ENCODE results near the gene FRZB.

DNA sequence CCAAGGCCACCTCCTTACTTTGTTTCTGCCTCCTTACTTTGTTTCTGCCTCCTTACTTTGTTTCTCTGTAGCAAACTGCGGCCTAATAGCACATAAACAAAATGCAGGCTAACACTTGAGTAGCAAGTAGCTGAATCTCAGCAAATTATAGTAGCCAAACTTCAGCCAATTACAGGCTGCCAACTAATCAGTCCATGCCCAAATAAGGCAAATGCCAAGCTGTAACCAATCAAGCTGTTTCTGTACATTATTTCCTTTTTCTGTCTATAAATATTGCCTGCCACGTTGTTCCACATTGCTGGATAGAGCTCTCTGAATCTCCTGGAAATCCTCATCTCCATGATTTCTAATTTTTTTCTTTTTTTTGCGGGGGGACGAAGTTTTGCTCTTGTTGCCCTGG lies 28.7 kb upstream of the FRZB start:
- TF ChIP-seq, protein P1, sequence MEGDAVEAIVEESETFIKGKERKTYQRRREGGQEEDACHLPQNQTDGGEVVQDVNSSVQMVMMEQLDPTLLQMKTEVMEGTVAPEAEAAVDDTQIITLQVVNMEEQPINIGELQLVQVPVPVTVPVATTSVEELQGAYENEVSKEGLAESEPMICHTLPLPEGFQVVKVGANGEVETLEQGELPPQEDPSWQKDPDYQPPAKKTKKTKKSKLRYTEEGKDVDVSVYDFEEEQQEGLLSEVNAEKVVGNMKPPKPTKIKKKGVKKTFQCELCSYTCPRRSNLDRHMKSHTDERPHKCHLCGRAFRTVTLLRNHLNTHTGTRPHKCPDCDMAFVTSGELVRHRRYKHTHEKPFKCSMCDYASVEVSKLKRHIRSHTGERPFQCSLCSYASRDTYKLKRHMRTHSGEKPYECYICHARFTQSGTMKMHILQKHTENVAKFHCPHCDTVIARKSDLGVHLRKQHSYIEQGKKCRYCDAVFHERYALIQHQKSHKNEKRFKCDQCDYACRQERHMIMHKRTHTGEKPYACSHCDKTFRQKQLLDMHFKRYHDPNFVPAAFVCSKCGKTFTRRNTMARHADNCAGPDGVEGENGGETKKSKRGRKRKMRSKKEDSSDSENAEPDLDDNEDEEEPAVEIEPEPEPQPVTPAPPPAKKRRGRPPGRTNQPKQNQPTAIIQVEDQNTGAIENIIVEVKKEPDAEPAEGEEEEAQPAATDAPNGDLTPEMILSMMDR (IDR thresholded peaks at IDR 0.05) = no peak
- no peak for TF ChIP-seq POLR2A (IDR thresholded peaks at IDR 0.05)

Data from thyroid gland (tissue), 4 donors.